CD4-positive, alpha-beta T cell treated with Interleukin-15 for 1 hour (primary cell): Measurements from ENCODE around the gene UCHL3.

Source experiments
- DNase-seq: peaks from one replicate; pipeline ENCODE4 v3.0.0-alpha.2; 2020

The UCHL3 gene

GRCh38 chr13:75633285-75633684, 83.7 kb downstream of the UCHL3 start:
- no peak for DNase-seq

GRCh38 chr13:75635101-75635827, 85.7 kb downstream of the UCHL3 start:
- DNase-seq = no peak

GRCh38 chr13:75635828-75636435, 86.3 kb downstream of the UCHL3 start, which contains the start of gene LMO7:
TSS of gene LMO7 (plus strand) at chr13:75636330. CDS start at chr13:75636658, 328 bp downstream.
- DNase-seq = peak; percentile 50

- no peak for DNase-seq
Observed at GRCh38 chr13:75636436-75637180, 87.0 kb downstream of the UCHL3 start.

GRCh38 chr13:75637181-75637750, 87.7 kb downstream of the UCHL3 start:
- DNase-seq = no peak

- no peak for DNase-seq
Observed at GRCh38 chr13:75639454-75639853, 89.9 kb downstream of the UCHL3 start.

GRCh38 chr13:75641026-75641425, 91.4 kb downstream of the UCHL3 start:
- DNase-seq = no peak

- DNase-seq = no peak
Observed at GRCh38 chr13:75643182-75643581, 93.6 kb downstream of the UCHL3 start.

GRCh38 chr13:75643693-75644092, 94.1 kb downstream of the UCHL3 start:
- no peak for DNase-seq

GRCh38 chr13:75645141-75645540, 95.5 kb downstream of the UCHL3 start:
- DNase-seq = no peak

GRCh38 chr13:75647126-75647784, 97.7 kb downstream of the UCHL3 start:
- no peak for DNase-seq

GRCh38 chr13:75648446-75648845, 98.9 kb downstream of the UCHL3 start:
- no peak for DNase-seq

- no peak for DNase-seq
Observed at GRCh38 chr13:75651013-75651412, 101.4 kb downstream of the UCHL3 start.

GRCh38 chr13:75652726-75653125, 103.1 kb downstream of the UCHL3 start:
- DNase-seq = no peak
